H1 (cell line): ENCODE data around the gene TMSB10.

Experiments used
- CTCF ChIP-seq, 3 experiments: IDR thresholded peaks; 1 replicate in 2 of 3; 2 replicates in 1 of 3; pipeline versions ENCODE4 v1.5.1 to v1.6.1; 2011; ENCODE audit warnings: low read length in 3 of 3, mild to moderate bottlenecking in 3 of 3, inconsistent platforms in 2 of 3, low read depth in 1 of 3, moderate library complexity in 1 of 3; ENCODE audit not compliant: insufficient read depth in 1 of 3; ENCODE audit errors: control extremely low read depth in 1 of 3
- EP300 ChIP-seq, 2 experiments: IDR thresholded peaks; 1 replicate in 1 of 2; 2 replicates in 1 of 2; pipeline ENCODE4 v1.6.1; 2011 to 2012; ENCODE audit warnings: low read depth in 2 of 2, low read length in 2 of 2, mild to moderate bottlenecking in 2 of 2, borderline replicate concordance in 1 of 2, inconsistent platforms in 1 of 2, moderate library complexity in 1 of 2
- GABPA ChIP-seq: IDR thresholded peaks from 2 replicates; pipeline ENCODE4 v1.6.1; 2011; ENCODE audit warnings: mild to moderate bottlenecking, low read length, moderate library complexity, borderline replicate concordance; ENCODE audit not compliant: insufficient read depth
- KDM1A ChIP-seq: fragments of 200-600, 300-600 bp; sonication (generic); IDR thresholded peaks from 2 replicates; pipeline ENCODE4 v1.7.1; 2016; ENCODE audit warnings: mild to moderate bottlenecking, low read length, borderline replicate concordance
- SRF ChIP-seq: IDR thresholded peaks from 2 replicates; pipeline ENCODE4 v1.6.1; 2011; ENCODE audit warnings: mild to moderate bottlenecking, low read depth, low read length, moderate library complexity
- ZNF274 ChIP-seq: IDR thresholded peaks from 2 replicates; pipeline ENCODE4 v1.7.0; 2012; ENCODE audit warnings: low read length, borderline replicate concordance; ENCODE audit errors: extremely low read depth

- no peak for TF ChIP-seq KDM1A
- no peak for TF ChIP-seq CTCF (IDR thresholded peaks at IDR 0.05; ENCODE audit: control extremely low read depth in 1 of 3, insufficient read depth in 1 of 3, low read depth in 1 of 3, low read length in 3 of 3)
- TF ChIP-seq EP300 (IDR thresholded peaks at IDR 0.05; ENCODE audit: borderline replicate concordance in 1 of 2, low read depth in 2 of 2, low read length in 2 of 2): no peak
- no peak for TF ChIP-seq GABPA
- TF ChIP-seq ZNF274: no peak
- TF ChIP-seq SRF: no peak
Observed at GRCh38 chr2:84931384-84931821, 25.9 kb downstream of the TMSB10 start.
